ENCODE measurements around the gene MYO1C. TPM values are rescaled to one million over a fixed set of nuclear protein-coding genes. Genes with fewer than 3 reads are reported as not detected.

MYO1C gene
- total and polyA plus RNA-seq, 9 of the 15 experiments (the other 6 are each of a cell fraction or from before 2014, with no cell fraction given): 0.46 to 32.5 (median 11.6) TPM

GRCh38 chr17:1516388-1517161 is 24.1 kb upstream of the MYO1C start, which contains the start of gene INPP5K (continued):
- no peak for TF ChIP-seq CHAMP1 (IDR thresholded peaks at IDR 0.05)
- no peak for TF ChIP-seq ZNF224 (CRISPR knock-in tag; IDR thresholded peaks at IDR 0.05)
- no peak for TF ChIP-seq RFX5 (IDR thresholded peaks at IDR 0.05; ENCODE audit: low read depth, low read length)
- no peak for TF ChIP-seq E4F1 (CRISPR knock-in tag; IDR thresholded peaks at IDR 0.05; ENCODE audit: borderline replicate concordance)
- TF ChIP-seq RAD51 (IDR thresholded peaks at IDR 0.05; ENCODE audit: borderline replicate concordance, low read depth): no peak
- TF ChIP-seq CTCF (IDR thresholded peaks at IDR 0.05 in 2 of 3, conservative IDR thresholded peaks at IDR 0.05 in 1 of 3; ENCODE audit: insufficient read depth in 2 of 3, low read depth in 1 of 3, low read length in 3 of 3): no peak
- no peak for TF ChIP-seq SMAD1 (IDR thresholded peaks at IDR 0.05; ENCODE audit: low read depth, low read length, partially characterized antibody)
- no peak for TF ChIP-seq BRD9 (IDR thresholded peaks at IDR 0.05; ENCODE audit: low read depth, partially characterized antibody)
- TF ChIP-seq CTCFL (IDR thresholded peaks at IDR 0.05; ENCODE audit: borderline replicate concordance, insufficient read depth, low read depth, low read length, poor library complexity, severe bottlenecking): no peak
- peak; percentile 89 for TF ChIP-seq KLF13 (tag; IDR thresholded peaks at IDR 0.05; ENCODE audit: borderline replicate concordance, low read depth)
- peak; percentile 44; the same call in 1 of the 2 replicates for TF ChIP-seq CHD2 (IDR thresholded peaks at IDR 0.05; ENCODE audit: low read depth, low read length)
- no peak for TF ChIP-seq CHD1 (IDR thresholded peaks at IDR 0.05; ENCODE audit: low read length)
